Lower lobe of right lung (tissue), 2 donors: ENCODE measurements around the gene IL1RAPL2. TPM values are rescaled to one million over a fixed set of nuclear protein-coding genes. Genes with fewer than 3 reads are reported as not detected.
A peak's percentile ranks its signal among the peaks of the same experiment; 100 is the strongest.

Experiments
- ATAC-seq, 2 donors: fragments of 200-7000 bp; cut with Tn5 transposase; one replicate each; pipeline ENCODE4 v1.9.1; 2020 to 2022; ENCODE audit warnings: mild to moderate bottlenecking in 2 of 2, moderate library complexity in 2 of 2
- DNase-seq: peaks from one replicate; pipeline ENCODE4 v3.0.0-alpha.2; 2020
- H3K27ac ChIP-seq: fragments of 200-600 bp; one replicate; pipeline ENCODE4 v1.8.0; 2022
- H3K27me3 ChIP-seq: fragments of 200-600 bp; one replicate; pipeline ENCODE4 v1.8.0; 2022; ENCODE audit warnings: low read depth
- H3K36me3 ChIP-seq: fragments of 200-600 bp; one replicate; pipeline ENCODE4 v1.8.0; 2022; ENCODE audit warnings: mild to moderate bottlenecking
- H3K4me1 ChIP-seq: fragments of 200-600 bp; one replicate; pipeline ENCODE4 v1.8.0; 2022
- H3K4me3 ChIP-seq: fragments of 200-600 bp; one replicate; pipeline ENCODE4 v1.8.0; 2022; ENCODE audit warnings: mild to moderate bottlenecking
- H3K9me3 ChIP-seq: fragments of 200-600 bp; one replicate; pipeline ENCODE4 v1.8.0; 2022
- intact Hi-C: fragments of 100-400 bp; cut with DNase I; formaldehyde crosslinking; loops from one replicate; pipeline ENCODE4 v1.11.0; 2022
- total RNA-seq: library from RNA; stranded (reverse); fragmentation: NEBNext Ultra II Directional; extraction: Animal tissue kit (Norgen Biotek cat#: 25700); gene quantifications from one replicate; pipeline ENCODE4 v1.2.1, GENCODE V29; 2021
- TF ChIP-seq, protein P1 (sequence below): fragments of 200-600 bp; IDR thresholded peaks from one replicate; pipeline ENCODE4 v1.8.0; 2022; ENCODE audit warnings: antibody characterized with exemption, mild to moderate bottlenecking
- donor health status: DM: no; HTN: yes; CAD: no; lungs with severe emphysema.

IL1RAPL2 gene
- total RNA-seq, 1 donor from 2014 or later = not detected

DNA sequence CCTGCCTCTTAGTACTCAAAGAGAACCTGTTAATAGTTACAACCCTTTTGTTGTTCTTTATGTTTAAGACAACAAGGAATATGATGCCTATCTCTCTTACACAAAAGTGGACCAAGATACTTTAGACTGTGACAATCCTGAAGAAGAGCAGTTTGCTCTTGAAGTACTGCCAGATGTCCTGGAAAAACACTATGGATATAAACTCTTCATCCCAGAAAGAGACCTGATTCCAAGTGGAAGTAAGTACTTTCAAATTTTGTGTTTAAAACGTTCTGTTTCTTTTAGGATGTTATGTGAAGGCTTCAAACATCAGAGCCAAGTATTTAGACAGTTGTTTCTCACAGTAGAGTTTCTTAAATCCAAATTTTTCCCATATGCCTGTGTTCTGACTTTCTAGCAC is 1189.1 kb downstream of the IL1RAPL2 start:
- intact Hi-C loops = no loop called here
- DNase-seq (no peak), ATAC-seq (no peak)
- Histone ChIP-seq H3K9me3 (no peaks in the 10 kb centered on the region), H3K27ac (no peak overlapping the region), H3K36me3 (no peaks in the 10 kb centered on the region), H3K4me1 (no peaks in the 10 kb centered on the region), H3K27me3 (no peaks in the 10 kb centered on the region), H3K4me3 (no peak overlapping the region)
- TF ChIP-seq, protein P1, sequence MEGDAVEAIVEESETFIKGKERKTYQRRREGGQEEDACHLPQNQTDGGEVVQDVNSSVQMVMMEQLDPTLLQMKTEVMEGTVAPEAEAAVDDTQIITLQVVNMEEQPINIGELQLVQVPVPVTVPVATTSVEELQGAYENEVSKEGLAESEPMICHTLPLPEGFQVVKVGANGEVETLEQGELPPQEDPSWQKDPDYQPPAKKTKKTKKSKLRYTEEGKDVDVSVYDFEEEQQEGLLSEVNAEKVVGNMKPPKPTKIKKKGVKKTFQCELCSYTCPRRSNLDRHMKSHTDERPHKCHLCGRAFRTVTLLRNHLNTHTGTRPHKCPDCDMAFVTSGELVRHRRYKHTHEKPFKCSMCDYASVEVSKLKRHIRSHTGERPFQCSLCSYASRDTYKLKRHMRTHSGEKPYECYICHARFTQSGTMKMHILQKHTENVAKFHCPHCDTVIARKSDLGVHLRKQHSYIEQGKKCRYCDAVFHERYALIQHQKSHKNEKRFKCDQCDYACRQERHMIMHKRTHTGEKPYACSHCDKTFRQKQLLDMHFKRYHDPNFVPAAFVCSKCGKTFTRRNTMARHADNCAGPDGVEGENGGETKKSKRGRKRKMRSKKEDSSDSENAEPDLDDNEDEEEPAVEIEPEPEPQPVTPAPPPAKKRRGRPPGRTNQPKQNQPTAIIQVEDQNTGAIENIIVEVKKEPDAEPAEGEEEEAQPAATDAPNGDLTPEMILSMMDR = no peak

DNA sequence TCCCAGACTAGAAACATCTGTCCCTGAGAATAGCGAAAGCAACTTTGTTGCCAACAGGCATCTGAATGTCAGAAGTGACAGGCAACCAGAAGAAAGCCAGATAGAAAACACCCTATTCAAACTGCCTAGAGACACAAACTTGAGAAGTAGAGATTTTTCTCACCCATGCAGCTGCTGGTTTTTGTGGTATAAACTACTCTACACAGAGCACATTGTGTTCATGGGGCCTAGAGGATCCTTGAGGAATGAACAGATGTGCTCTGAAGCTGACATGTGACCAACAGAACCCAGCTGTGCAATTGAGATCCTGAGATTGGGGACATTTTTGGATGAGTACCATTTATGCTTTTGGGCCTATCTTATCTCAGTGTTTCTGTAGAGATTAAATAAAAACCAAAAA is 1192.8 kb downstream of the IL1RAPL2 start:
- Histone ChIP-seq H3K36me3 (no peaks in the 10 kb centered on the region), H3K27me3 (no peaks in the 10 kb centered on the region), H3K27ac (no peak overlapping the region), H3K4me3 (no peak overlapping the region), H3K9me3 (no peaks in the 10 kb centered on the region), H3K4me1 (no peaks in the 10 kb centered on the region)
- intact Hi-C loops = no loop called here
- DNase-seq (no peak), ATAC-seq (peak; percentile 31 to 51)
- TF ChIP-seq, protein P1 = no peak

DNA sequence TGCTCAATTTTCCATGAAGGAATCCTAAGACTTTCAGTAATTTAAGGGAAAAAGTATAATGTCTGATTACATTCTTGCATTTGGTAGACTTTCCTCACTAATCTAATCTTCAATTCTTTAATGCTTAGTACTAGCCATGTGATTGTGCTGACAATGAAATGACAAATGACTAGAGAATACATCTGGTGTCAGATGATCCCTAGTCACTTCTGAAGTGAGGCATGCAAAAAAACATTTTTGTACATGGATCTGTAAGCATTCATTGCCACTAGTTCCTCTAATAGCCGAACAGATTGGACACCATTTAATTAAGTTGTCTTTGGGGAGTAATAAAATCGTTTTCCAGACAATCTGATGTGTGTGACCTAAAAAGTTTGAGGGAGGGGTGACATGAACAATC is 1193.6 kb downstream of the IL1RAPL2 start:
- DNase-seq (no peak), ATAC-seq (no peak)
- Histone ChIP-seq H3K9me3 (no peaks in the 10 kb centered on the region), H3K27me3 (no peaks in the 10 kb centered on the region), H3K4me3 (no peak overlapping the region), H3K36me3 (no peaks in the 10 kb centered on the region), H3K27ac (no peak overlapping the region), H3K4me1 (no peaks in the 10 kb centered on the region)
- intact Hi-C loops = no loop called here
- TF ChIP-seq, protein P1 = no peak

DNA sequence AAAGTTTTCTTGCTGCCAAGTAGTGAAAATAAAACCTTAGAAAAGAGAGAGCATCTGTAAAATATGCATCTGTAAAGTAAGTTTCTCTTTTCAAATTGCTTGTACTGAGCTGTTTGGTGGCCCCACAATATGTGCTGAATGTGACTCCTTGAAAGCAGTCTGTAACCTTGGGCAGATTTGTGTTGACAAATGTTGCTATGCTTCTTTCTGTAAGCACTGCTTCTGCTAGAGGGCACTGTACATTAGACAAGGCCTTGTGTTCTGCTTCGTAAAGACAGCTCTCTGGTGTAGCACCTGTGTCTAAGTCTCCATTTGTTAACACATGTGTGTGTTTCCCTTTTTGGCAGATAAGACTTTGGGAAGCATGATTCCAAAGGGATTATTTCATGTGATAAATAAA is 1199.7 kb downstream of the IL1RAPL2 start:
- no peak for DNase-seq
- intact Hi-C loops = no loop called here
- no peak overlapping the region for H3K4me3 ChIP-seq

DNA sequence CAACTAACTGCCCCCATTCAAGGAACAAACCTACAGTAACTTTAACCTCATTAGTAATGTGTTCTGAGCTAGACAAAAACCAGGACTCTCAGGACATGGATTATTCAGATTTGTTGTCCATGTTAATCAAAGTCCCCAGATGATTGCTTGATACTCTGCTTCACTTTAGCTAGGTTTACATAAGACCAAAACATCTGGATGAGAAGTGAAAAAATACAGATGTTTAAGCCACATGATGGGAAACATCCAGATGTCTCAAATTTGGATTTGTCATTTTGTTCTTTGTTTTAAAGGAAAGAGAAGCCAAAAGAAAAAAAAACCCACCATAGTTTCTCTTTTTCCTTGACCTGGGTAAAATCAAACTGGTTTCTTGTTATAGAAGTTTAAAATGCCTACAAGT is 1207.8 kb downstream of the IL1RAPL2 start:
- Histone ChIP-seq H3K4me3 (no peak overlapping the region), H3K9me3 (no peaks in the 10 kb centered on the region), H3K27ac (no peak overlapping the region), H3K27me3 (no peaks in the 10 kb centered on the region), H3K4me1 (no peaks in the 10 kb centered on the region), H3K36me3 (no peaks in the 10 kb centered on the region)
- TF ChIP-seq, protein P1 = no peak
- ATAC-seq = no peak
- no peak for DNase-seq
- intact Hi-C loops = no loop called here

More for the DNA sequence above, 1199.7 kb downstream of the IL1RAPL2 start:
- Histone ChIP-seq H3K36me3 (no peaks in the 10 kb centered on the region), H3K9me3 (no peaks in the 10 kb centered on the region), H3K4me1 (no peaks in the 10 kb centered on the region), H3K27ac (no peak overlapping the region), H3K27me3 (no peaks in the 10 kb centered on the region)
- no peak for ATAC-seq
- TF ChIP-seq, protein P1 = no peak

DNA sequence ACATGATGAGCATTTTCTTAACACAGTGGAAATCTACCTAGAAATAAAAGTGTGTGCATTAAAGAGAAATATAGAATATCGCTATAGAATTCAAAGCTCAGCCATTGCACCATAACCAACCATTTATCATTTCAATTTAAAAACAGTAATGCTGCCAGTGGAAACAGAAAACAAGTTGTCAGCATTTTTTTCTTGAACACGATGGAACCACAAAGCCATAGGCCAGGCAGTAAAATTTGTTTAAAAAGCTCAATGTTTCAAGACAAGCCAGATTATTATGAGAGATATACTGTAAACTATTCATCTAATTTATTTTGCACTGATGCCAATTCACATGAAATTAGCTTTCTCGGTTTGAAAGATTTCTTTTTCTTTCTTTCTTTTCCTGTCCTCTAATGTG is 1209.7 kb downstream of the IL1RAPL2 start:
- no peaks in the 10 kb centered on the region for H3K36me3 ChIP-seq
- intact Hi-C loops = no loop called here
- TF ChIP-seq, protein P1 = no peak
- H3K27me3 ChIP-seq = no peaks in the 10 kb centered on the region
- H3K4me1 ChIP-seq = no peaks in the 10 kb centered on the region
- ATAC-seq (no peak), DNase-seq (no peak)
- no peak overlapping the region for H3K27ac ChIP-seq
- no peaks in the 10 kb centered on the region for H3K9me3 ChIP-seq
- no peak overlapping the region for H3K4me3 ChIP-seq
